ENCODE data around the gene SNX11. TPM values are rescaled to one million over a fixed set of nuclear protein-coding genes. Genes with fewer than 3 reads are reported as not detected.

SNX11 gene
- total RNA-seq, 1 donor from 2014 or later = 29.8 TPM

GRCh38 chr17:48102798-48103715 is 4.5 kb upstream of the SNX11 start:
- Mint-ChIP-seq H3K4me1 (ENCODE audit: low read depth) (peaks cover 41% of the 10 kb centered on the region), H3K36me3 (ENCODE audit: low read depth) (peaks cover 18% of the 10 kb centered on the region), H3K9me3 (peaks cover 5% of the 10 kb centered on the region), H3K27me3 (ENCODE audit: low read depth) (no peaks in the 10 kb centered on the region), H3K4me3 (ENCODE audit: low read depth) (peak overlapping the region; percentile 65), H3K27ac (no peak overlapping the region)
- intact Hi-C loops (cut with micrococcal nuclease) = no loop called here
- DNase-seq (ENCODE audit: low spot score) = peak; percentile 20

- peaks cover 46% of the 10 kb centered on the region for H3K4me1 Mint-ChIP-seq (ENCODE audit: low read depth)
- H3K36me3 Mint-ChIP-seq (ENCODE audit: low read depth) = peaks cover 18% of the 10 kb centered on the region
- intact Hi-C loops (cut with micrococcal nuclease) = no loop called here
- no peak overlapping the region for H3K4me3 Mint-ChIP-seq (ENCODE audit: low read depth)
- DNase-seq (ENCODE audit: low spot score) = no peak
- no peaks in the 10 kb centered on the region for H3K27me3 Mint-ChIP-seq (ENCODE audit: low read depth)
- H3K27ac Mint-ChIP-seq = no peak overlapping the region
- peaks cover 5% of the 10 kb centered on the region for H3K9me3 Mint-ChIP-seq
Measured at GRCh38 chr17:48104440-48104839, 3.1 kb upstream of the SNX11 start.

GRCh38 chr17:48106802-48107136 is 797 bp upstream of the SNX11 start:
- H3K4me3 Mint-ChIP-seq (ENCODE audit: low read depth) = peak overlapping the region; percentile 98
- intact Hi-C loops (cut with micrococcal nuclease) = no loop called here
- peaks cover 5% of the 10 kb centered on the region for H3K9me3 Mint-ChIP-seq
- H3K36me3 Mint-ChIP-seq (ENCODE audit: low read depth) = peaks cover 12% of the 10 kb centered on the region
- peaks cover 47% of the 10 kb centered on the region for H3K4me1 Mint-ChIP-seq (ENCODE audit: low read depth)
- peak overlapping the region; percentile 94 for H3K27ac Mint-ChIP-seq
- DNase-seq (ENCODE audit: low spot score) = no peak
- H3K27me3 Mint-ChIP-seq (ENCODE audit: low read depth) = no peaks in the 10 kb centered on the region

- H3K9me3 Mint-ChIP-seq = no peaks in the 10 kb centered on the region
- intact Hi-C loops (cut with micrococcal nuclease) = no loop called here
- H3K27me3 Mint-ChIP-seq (ENCODE audit: low read depth) = no peaks in the 10 kb centered on the region
- no peak for DNase-seq (ENCODE audit: low spot score)
- peaks cover 26% of the 10 kb centered on the region for H3K36me3 Mint-ChIP-seq (ENCODE audit: low read depth)
- H3K4me1 Mint-ChIP-seq (ENCODE audit: low read depth) = peaks cover 44% of the 10 kb centered on the region
- no peak overlapping the region for H3K4me3 Mint-ChIP-seq (ENCODE audit: low read depth)
- no peak overlapping the region for H3K27ac Mint-ChIP-seq
Measured at GRCh38 chr17:48110761-48111160, 3.2 kb downstream of the SNX11 start.

GRCh38 chr17:48111937-48112241 is 4.3 kb downstream of the SNX11 start:
- H3K4me1 Mint-ChIP-seq (ENCODE audit: low read depth) = peaks cover 41% of the 10 kb centered on the region
- intact Hi-C loops (cut with micrococcal nuclease) = no loop called here

GRCh38 chr17:48113201-48113676 is 5.7 kb downstream of the SNX11 start:
- H3K27ac Mint-ChIP-seq = peak overlapping the region; percentile 84
- peak; percentile 45 for DNase-seq (ENCODE audit: low spot score)
- peak overlapping the region; percentile 30 for H3K4me3 Mint-ChIP-seq (ENCODE audit: low read depth)
- H3K36me3 Mint-ChIP-seq (ENCODE audit: low read depth) = peaks cover 30% of the 10 kb centered on the region
- peaks cover 33% of the 10 kb centered on the region for H3K4me1 Mint-ChIP-seq (ENCODE audit: low read depth)
- intact Hi-C loops (cut with micrococcal nuclease) = no loop called here
- H3K27me3 Mint-ChIP-seq (ENCODE audit: low read depth) = no peaks in the 10 kb centered on the region
- H3K9me3 Mint-ChIP-seq = no peaks in the 10 kb centered on the region

More at GRCh38 chr17:48111937-48112241, 4.3 kb downstream of the SNX11 start:
- no peaks in the 10 kb centered on the region for H3K27me3 Mint-ChIP-seq (ENCODE audit: low read depth)
- DNase-seq (ENCODE audit: low spot score) = no peak
- no peaks in the 10 kb centered on the region for H3K9me3 Mint-ChIP-seq
- peak overlapping the region; percentile 35 for H3K4me3 Mint-ChIP-seq (ENCODE audit: low read depth)
- H3K27ac Mint-ChIP-seq = peak overlapping the region; percentile 58
- peaks cover 27% of the 10 kb centered on the region for H3K36me3 Mint-ChIP-seq (ENCODE audit: low read depth)

- Mint-ChIP-seq H3K27ac (no peak overlapping the region), H3K36me3 (ENCODE audit: low read depth) (peaks cover 64% of the 10 kb centered on the region), H3K9me3 (no peaks in the 10 kb centered on the region), H3K4me1 (ENCODE audit: low read depth) (no peaks in the 10 kb centered on the region), H3K27me3 (ENCODE audit: low read depth) (no peaks in the 10 kb centered on the region), H3K4me3 (ENCODE audit: low read depth) (no peak overlapping the region)
- intact Hi-C loops (cut with micrococcal nuclease) = no loop called here
- DNase-seq (ENCODE audit: low spot score) = no peak
Measured at GRCh38 chr17:48121923-48122664, 14.5 kb downstream of the SNX11 start.

- peaks cover 66% of the 10 kb centered on the region for H3K36me3 Mint-ChIP-seq (ENCODE audit: low read depth)
- no peaks in the 10 kb centered on the region for H3K27me3 Mint-ChIP-seq (ENCODE audit: low read depth)
Measured at GRCh38 chr17:48122665-48123045, 15.1 kb downstream of the SNX11 start.

GRCh38 chr17:48123111-48123510 is 15.5 kb downstream of the SNX11 start:
- Mint-ChIP-seq H3K27me3 (ENCODE audit: low read depth) (no peaks in the 10 kb centered on the region), H3K9me3 (no peaks in the 10 kb centered on the region), H3K4me1 (ENCODE audit: low read depth) (peaks cover 2% of the 10 kb centered on the region), H3K27ac (no peak overlapping the region), H3K36me3 (ENCODE audit: low read depth) (peaks cover 61% of the 10 kb centered on the region), H3K4me3 (ENCODE audit: low read depth) (no peak overlapping the region)
- no peak for DNase-seq (ENCODE audit: low spot score)
- intact Hi-C loops (cut with micrococcal nuclease) = no loop called here

More at GRCh38 chr17:48122665-48123045, 15.1 kb downstream of the SNX11 start:
- H3K27ac Mint-ChIP-seq = no peak overlapping the region
- H3K4me3 Mint-ChIP-seq (ENCODE audit: low read depth) = no peak overlapping the region
- H3K9me3 Mint-ChIP-seq = no peaks in the 10 kb centered on the region
- intact Hi-C loops (cut with micrococcal nuclease) = no loop called here
- H3K4me1 Mint-ChIP-seq (ENCODE audit: low read depth) = peaks cover 2% of the 10 kb centered on the region
- no peak for DNase-seq (ENCODE audit: low spot score)

GRCh38 chr17:48123776-48124388 is 16.3 kb downstream of the SNX11 start:
- H3K27ac Mint-ChIP-seq = no peak overlapping the region
- intact Hi-C loops (cut with micrococcal nuclease) = no loop called here
- no peak for DNase-seq (ENCODE audit: low spot score)
- peaks cover 2% of the 10 kb centered on the region for H3K4me1 Mint-ChIP-seq (ENCODE audit: low read depth)
- peaks cover 57% of the 10 kb centered on the region for H3K36me3 Mint-ChIP-seq (ENCODE audit: low read depth)
- H3K4me3 Mint-ChIP-seq (ENCODE audit: low read depth) = no peak overlapping the region
- no peaks in the 10 kb centered on the region for H3K27me3 Mint-ChIP-seq (ENCODE audit: low read depth)
- H3K9me3 Mint-ChIP-seq = no peaks in the 10 kb centered on the region

- intact Hi-C loops (cut with micrococcal nuclease) = no loop called here
- H3K27me3 Mint-ChIP-seq (ENCODE audit: low read depth) = no peaks in the 10 kb centered on the region
- peaks cover 2% of the 10 kb centered on the region for H3K4me1 Mint-ChIP-seq (ENCODE audit: low read depth)
- no peak overlapping the region for H3K4me3 Mint-ChIP-seq (ENCODE audit: low read depth)
- peaks cover 44% of the 10 kb centered on the region for H3K36me3 Mint-ChIP-seq (ENCODE audit: low read depth)
- no peak overlapping the region for H3K27ac Mint-ChIP-seq
- no peaks in the 10 kb centered on the region for H3K9me3 Mint-ChIP-seq
- DNase-seq (ENCODE audit: low spot score) = no peak
Measured at GRCh38 chr17:48125829-48126531, 18.4 kb downstream of the SNX11 start.

- peaks cover 2% of the 10 kb centered on the region for H3K4me1 Mint-ChIP-seq (ENCODE audit: low read depth)
- no peak for DNase-seq (ENCODE audit: low spot score)
- no peak overlapping the region for H3K27ac Mint-ChIP-seq
- H3K9me3 Mint-ChIP-seq = no peaks in the 10 kb centered on the region
- intact Hi-C loops (cut with micrococcal nuclease) = no loop called here
- peaks cover 43% of the 10 kb centered on the region for H3K36me3 Mint-ChIP-seq (ENCODE audit: low read depth)
- H3K27me3 Mint-ChIP-seq (ENCODE audit: low read depth) = no peaks in the 10 kb centered on the region
- H3K4me3 Mint-ChIP-seq (ENCODE audit: low read depth) = no peak overlapping the region
Measured at GRCh38 chr17:48126532-48126850, 18.9 kb downstream of the SNX11 start.
